DMS 273 (cell line): Measurements from ENCODE around the gene GON4L.
"Not testable (repeated sequence)": the region's sequence is repeated elsewhere in the genome, so short reads cannot be mapped to it uniquely, and the experiment has no call there.

Experiments
- DNase-seq: peaks from one replicate; lab custom pipeline; 2025; ENCODE audit not compliant: unreplicated experiment; lab: John Stamatoyannopoulos, UW

The GON4L gene

GRCh38 chr1:155833665-155834295 lies 23.2 kb downstream of the GON4L start:
- no peak for DNase-seq

- DNase-seq: no peak
These were observed 25.6 kb downstream of the GON4L start for GRCh38 chr1:155831279-155831976.

- no peak for DNase-seq
These were observed 29.6 kb downstream of the GON4L start for GRCh38 chr1:155827450-155827849.

GRCh38 chr1:155816351-155816750 lies 40.7 kb downstream of the GON4L start:
- no peak for DNase-seq

GRCh38 chr1:155813672-155814071 lies 43.3 kb downstream of the GON4L start:
- DNase-seq: no peak

- DNase-seq: no peak
These were observed 44.1 kb downstream of the GON4L start for GRCh38 chr1:155812878-155813277.

GRCh38 chr1:155809088-155809487 lies 47.9 kb downstream of the GON4L start:
- DNase-seq: no peak

- no peak for DNase-seq
These were observed 55.9 kb downstream of the GON4L start for GRCh38 chr1:155801149-155801548.

GRCh38 chr1:155795618-155796017 lies 61.4 kb downstream of the GON4L start:
- DNase-seq: not testable (repeated sequence)

GRCh38 chr1:155794605-155795245 lies 62.3 kb downstream of the GON4L start:
- DNase-seq: no peak

GRCh38 chr1:155793213-155793612 lies 63.8 kb downstream of the GON4L start:
- DNase-seq: no peak

- no peak for DNase-seq
These were observed 79.4 kb downstream of the GON4L start for GRCh38 chr1:155777582-155777981.

- no peak for DNase-seq
These were observed 80.6 kb downstream of the GON4L start for GRCh38 chr1:155776414-155776813.

- no peak for DNase-seq
These were observed 83.8 kb downstream of the GON4L start for GRCh38 chr1:155773221-155773620.

GRCh38 chr1:155769257-155769656 lies 87.8 kb downstream of the GON4L start:
- DNase-seq: no peak

- peak; percentile 22 for DNase-seq
These were observed 89.5 kb downstream of the GON4L start for GRCh38 chr1:155767399-155767989.

GRCh38 chr1:155763989-155764388 lies 93.0 kb downstream of the GON4L start:
- DNase-seq: not testable (repeated sequence)

GRCh38 chr1:155763090-155763815 lies 93.8 kb downstream of the GON4L start:
- DNase-seq: peak; percentile 36

GRCh38 chr1:155761736-155762405 lies 95.1 kb downstream of the GON4L start:
- no peak for DNase-seq

GRCh38 chr1:155760751-155761475 lies 96.1 kb downstream of the GON4L start:
- DNase-seq: no peak
